Transverse colon (tissue), 4 donors: ENCODE measurements around the gene EPHA2.

ENCODE experiments used
- CTCF ChIP-seq, 5 experiments: fragments of 200-600 bp in 3 of 5; fragments of 450-650 bp in 2 of 5; sonication (generic) in 3 of 5; IDR thresholded peaks; 1 replicate in 2 of 5; 2 replicates in 3 of 5; pipeline ENCODE4 v1.5.1; 2016 to 2017; ENCODE audit warnings: antibody characterized with exemption in 5 of 5, inconsistent platforms in 3 of 5, mild to moderate bottlenecking in 2 of 5, moderate library complexity in 1 of 5
- EP300 ChIP-seq: sonication (generic); formaldehyde crosslinking; IDR thresholded peaks from one replicate; pipeline ENCODE4 v1.6.1; 2017; ENCODE audit warnings: antibody characterized with exemption, low read depth
- POLR2A ChIP-seq: fragments of 450-650 bp; IDR thresholded peaks from one replicate; pipeline ENCODE4 v1.6.1; 2016; ENCODE audit warnings: antibody characterized with exemption, mild to moderate bottlenecking, moderate library complexity
- POLR2AphosphoS5 ChIP-seq, 3 donors: sonication (generic); formaldehyde crosslinking; IDR thresholded peaks; one replicate each; pipeline ENCODE4 v1.6.1; 2016; ENCODE audit warnings: antibody characterized with exemption in 3 of 3

GRCh38 chr1:16119926-16120325, 35.9 kb downstream of the EPHA2 start:
- TF ChIP-seq POLR2AphosphoS5 (IDR thresholded peaks at IDR 0.05) (no peak), CTCF (IDR thresholded peaks at IDR 0.05) (no peak), POLR2A (no peak), EP300 (no peak)
